Measurements from ENCODE around the gene ASIC3.
"Not testable (repeated sequence)": the region's sequence is repeated elsewhere in the genome, so short reads cannot be mapped to it uniquely, and the experiment has no call there.

ASIC3 gene

DNA sequence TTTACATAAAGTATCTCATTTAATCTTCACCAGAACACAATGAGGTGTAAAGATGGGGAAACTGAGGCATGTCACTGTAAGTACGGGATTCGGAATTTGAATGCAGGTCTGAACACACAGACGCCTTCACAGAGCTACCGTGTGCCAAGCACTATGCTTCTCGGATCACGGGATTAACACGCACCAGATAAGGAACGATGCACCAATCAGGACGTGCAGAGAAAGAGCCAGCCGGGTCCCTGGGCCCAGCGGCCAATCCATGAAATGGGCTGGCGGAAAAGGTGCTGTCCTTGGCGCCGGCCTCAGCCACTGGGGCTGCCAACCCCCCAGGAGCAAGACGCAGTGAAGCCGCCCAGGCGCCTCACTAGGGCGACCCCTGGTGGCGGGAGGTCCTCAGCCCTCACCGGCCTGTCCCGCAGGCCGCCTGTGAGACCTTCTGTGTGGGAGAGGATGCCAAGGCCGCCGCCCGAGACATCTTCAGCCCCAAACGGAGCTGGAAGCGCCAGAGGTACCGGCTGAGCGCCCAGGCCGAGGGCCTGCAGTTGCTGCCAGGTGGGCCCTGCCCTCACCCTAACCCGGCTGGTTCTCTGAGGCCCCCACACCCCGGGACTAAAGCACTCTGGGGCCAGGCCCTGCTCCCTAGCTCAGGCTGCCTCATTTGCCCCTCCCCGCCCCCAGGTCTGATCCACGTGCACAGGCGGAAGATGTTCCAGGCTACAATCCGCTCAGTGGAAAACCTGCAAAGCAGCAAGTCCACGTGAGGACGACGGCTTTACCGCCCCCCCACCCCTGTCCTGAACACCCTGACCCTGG lies 39.6 kb upstream of the ASIC3 start:
- no peaks in the 10 kb centered on the region for H3K79me2 ChIP-seq (ENCODE audit: control insufficient read depth, insufficient read depth, low read length, unreplicated experiment)
- peak overlapping the region; percentile 51 for H3K4me3 ChIP-seq (ENCODE audit: low read depth, low read length)
- peaks cover 3% of the 10 kb centered on the region; the same call in 1 of the 2 replicates for H3K27me3 ChIP-seq (ENCODE audit: insufficient read depth, low read length)
- H3K36me3 ChIP-seq (ENCODE audit: insufficient read depth, low read length) = no peaks in the 10 kb centered on the region
- H3K27ac ChIP-seq (ENCODE audit: low read depth, low read length) = no peak overlapping the region
- H2AFZ ChIP-seq (ENCODE audit: low read length, unreplicated experiment) = peak overlapping the region; percentile 58
- peaks cover 11% of the 10 kb centered on the region for H3K4me1 ChIP-seq (ENCODE audit: control insufficient read depth, insufficient read depth, low read length, unreplicated experiment)

DNA sequence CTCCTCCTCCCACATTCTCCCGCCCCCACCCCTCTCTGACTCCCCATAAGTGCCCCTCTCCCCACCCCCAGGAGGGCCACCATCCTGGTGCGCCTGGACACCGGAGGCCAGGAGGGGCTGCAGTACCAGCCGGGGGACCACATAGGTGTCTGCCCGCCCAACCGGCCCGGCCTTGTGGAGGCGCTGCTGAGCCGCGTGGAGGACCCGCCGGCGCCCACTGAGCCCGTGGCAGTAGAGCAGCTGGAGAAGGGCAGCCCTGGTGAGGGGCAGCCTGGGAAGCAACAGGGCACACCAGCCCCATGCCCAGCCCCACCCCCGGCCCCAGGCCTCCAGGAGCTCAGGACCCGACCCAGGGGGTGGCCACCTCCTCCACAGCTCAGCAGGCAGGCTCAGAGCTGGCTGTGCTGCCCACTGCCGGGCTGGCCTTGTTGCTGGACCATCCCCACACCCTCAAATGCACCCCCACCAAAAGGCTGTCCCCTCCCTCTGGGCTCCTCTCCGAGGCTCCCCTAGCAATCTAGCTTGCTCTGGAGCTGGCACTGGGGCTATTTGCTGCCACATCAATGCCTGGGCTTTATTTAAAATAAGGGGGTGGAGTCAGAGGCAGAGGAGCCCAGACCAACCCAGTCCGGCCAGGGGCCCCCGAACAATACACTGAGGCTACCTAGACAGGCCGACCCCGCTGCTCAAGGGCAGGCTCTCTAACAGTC lies 38.8 kb upstream of the ASIC3 start:
- H3K36me3 ChIP-seq (ENCODE audit: insufficient read depth, low read length) = no peaks in the 10 kb centered on the region
- H2AFZ ChIP-seq (ENCODE audit: low read length, unreplicated experiment) = no peak overlapping the region
- peaks cover 2% of the 10 kb centered on the region; the same call in 1 of the 2 replicates for H3K27me3 ChIP-seq (ENCODE audit: insufficient read depth, low read length)
- H3K4me3 ChIP-seq (ENCODE audit: low read depth, low read length) = no peak overlapping the region
- H3K79me2 ChIP-seq (ENCODE audit: control insufficient read depth, insufficient read depth, low read length, unreplicated experiment) = no peaks in the 10 kb centered on the region
- no peak overlapping the region for H3K27ac ChIP-seq (ENCODE audit: low read depth, low read length)
- H3K4me1 ChIP-seq (ENCODE audit: control insufficient read depth, insufficient read depth, low read length, unreplicated experiment) = peaks cover 11% of the 10 kb centered on the region

DNA sequence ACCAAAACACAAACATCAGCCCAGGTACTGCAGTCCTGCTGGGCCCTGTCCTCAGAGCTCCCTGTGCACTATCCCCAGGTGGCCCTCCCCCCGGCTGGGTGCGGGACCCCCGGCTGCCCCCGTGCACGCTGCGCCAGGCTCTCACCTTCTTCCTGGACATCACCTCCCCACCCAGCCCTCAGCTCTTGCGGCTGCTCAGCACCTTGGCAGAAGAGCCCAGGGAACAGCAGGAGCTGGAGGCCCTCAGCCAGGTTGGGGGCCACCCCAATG lies 38.4 kb upstream of the ASIC3 start:
- Histone ChIP-seq H2AFZ (ENCODE audit: low read length, unreplicated experiment) (no peak overlapping the region), H3K4me1 (ENCODE audit: control insufficient read depth, insufficient read depth, low read length, unreplicated experiment) (peaks cover 11% of the 10 kb centered on the region), H3K79me2 (ENCODE audit: control insufficient read depth, insufficient read depth, low read length, unreplicated experiment) (no peaks in the 10 kb centered on the region), H3K36me3 (ENCODE audit: insufficient read depth, low read length) (no peaks in the 10 kb centered on the region), H3K27me3 (ENCODE audit: insufficient read depth, low read length) (peaks cover 2% of the 10 kb centered on the region; the same call in 1 of the 2 replicates), H3K27ac (ENCODE audit: low read depth, low read length) (no peak overlapping the region), H3K4me3 (ENCODE audit: low read depth, low read length) (no peak overlapping the region)

DNA sequence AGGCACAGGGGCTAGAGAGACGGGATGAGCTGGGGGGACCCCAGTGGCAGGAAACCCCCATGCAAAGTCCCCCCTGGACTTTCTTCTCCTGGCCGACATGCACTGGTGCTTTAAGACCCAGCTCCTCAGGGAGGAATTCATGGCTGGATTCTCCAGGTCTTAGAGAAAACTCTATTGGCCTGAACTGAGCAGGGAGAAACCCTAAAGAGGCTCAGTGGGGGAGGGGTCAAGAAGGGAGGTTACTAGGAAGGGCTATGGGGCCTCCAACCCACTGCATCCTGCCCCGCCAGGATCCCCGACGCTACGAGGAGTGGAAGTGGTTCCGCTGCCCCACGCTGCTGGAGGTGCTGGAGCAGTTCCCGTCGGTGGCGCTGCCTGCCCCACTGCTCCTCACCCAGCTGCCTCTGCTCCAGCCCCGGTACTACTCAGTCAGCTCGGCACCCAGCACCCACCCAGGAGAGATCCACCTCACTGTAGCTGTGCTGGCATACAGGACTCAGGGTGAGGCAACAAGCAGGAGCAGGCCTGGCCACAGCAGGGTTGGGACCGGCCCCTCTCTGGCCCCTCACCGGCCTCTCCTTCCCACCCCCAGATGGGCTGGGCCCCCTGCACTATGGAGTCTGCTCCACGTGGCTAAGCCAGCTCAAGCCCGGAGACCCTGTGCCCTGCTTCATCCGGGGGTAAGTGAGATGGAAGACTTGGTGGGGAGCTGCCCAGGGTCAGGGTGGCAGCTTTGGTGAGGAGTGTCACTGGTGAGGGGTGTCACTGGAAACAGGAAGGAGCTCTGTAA lies 37.8 kb upstream of the ASIC3 start:
- H3K4me1 ChIP-seq (ENCODE audit: control insufficient read depth, insufficient read depth, low read length, unreplicated experiment) = peaks cover 11% of the 10 kb centered on the region
- no peak overlapping the region for H3K4me3 ChIP-seq (ENCODE audit: low read depth, low read length)
- no peaks in the 10 kb centered on the region for H3K79me2 ChIP-seq (ENCODE audit: control insufficient read depth, insufficient read depth, low read length, unreplicated experiment)
- peak overlapping the region; percentile 23 for H2AFZ ChIP-seq (ENCODE audit: low read length, unreplicated experiment)
- H3K36me3 ChIP-seq (ENCODE audit: insufficient read depth, low read length) = no peaks in the 10 kb centered on the region
- H3K27ac ChIP-seq (ENCODE audit: low read depth, low read length) = no peak overlapping the region
- no peaks in the 10 kb centered on the region for H3K27me3 ChIP-seq (ENCODE audit: insufficient read depth, low read length)

DNA sequence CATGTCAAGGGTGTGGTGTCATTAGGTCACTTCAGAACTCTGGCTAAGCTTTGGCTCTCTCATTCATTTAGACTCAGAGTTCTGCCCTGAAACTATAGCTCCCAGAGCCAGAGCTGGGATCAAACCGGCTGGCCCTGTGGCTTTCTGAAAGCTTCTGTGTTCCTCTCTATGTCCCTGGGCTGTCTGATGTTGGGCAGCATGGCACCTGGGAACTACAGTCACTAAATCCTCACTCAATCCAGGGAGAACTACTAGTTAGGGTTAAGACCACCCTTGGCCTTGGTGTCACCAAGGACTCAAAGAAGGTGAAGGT lies 37.3 kb upstream of the ASIC3 start:
- Histone ChIP-seq H3K4me1 (ENCODE audit: control insufficient read depth, insufficient read depth, low read length, unreplicated experiment) (peaks cover 11% of the 10 kb centered on the region), H3K27me3 (ENCODE audit: insufficient read depth, low read length) (no peaks in the 10 kb centered on the region), H3K27ac (ENCODE audit: low read depth, low read length) (no peak overlapping the region), H3K36me3 (ENCODE audit: insufficient read depth, low read length) (no peaks in the 10 kb centered on the region), H3K4me3 (ENCODE audit: low read depth, low read length) (no peak overlapping the region), H3K79me2 (ENCODE audit: control insufficient read depth, insufficient read depth, low read length, unreplicated experiment) (no peaks in the 10 kb centered on the region), H2AFZ (ENCODE audit: low read length, unreplicated experiment) (peak overlapping the region; percentile 23)

DNA sequence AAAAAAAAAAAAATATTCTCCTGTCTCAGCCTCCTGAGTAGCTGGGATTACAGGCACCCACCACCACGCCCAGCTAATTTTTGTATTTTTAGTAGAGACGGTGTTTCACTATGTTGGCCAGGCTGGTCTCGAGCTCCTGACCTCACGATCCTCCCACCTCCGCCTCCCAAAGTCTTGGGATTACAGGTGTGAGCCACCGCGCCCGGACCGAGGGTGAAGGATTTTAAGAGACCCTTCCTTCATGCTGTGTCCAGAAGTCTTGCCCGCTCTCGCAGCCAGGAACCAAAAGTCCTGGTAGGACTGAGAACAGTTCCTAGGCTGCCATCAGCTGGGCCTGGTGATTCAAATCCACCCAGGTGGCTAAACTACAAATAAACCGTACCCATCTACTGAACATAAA lies 36.7 kb upstream of the ASIC3 start:
- H3K27me3 ChIP-seq (ENCODE audit: insufficient read depth, low read length); H2AFZ ChIP-seq (ENCODE audit: low read length, unreplicated experiment); H3K79me2 ChIP-seq (ENCODE audit: control insufficient read depth, insufficient read depth, low read length, unreplicated experiment); H3K4me3 ChIP-seq (ENCODE audit: low read depth, low read length); H3K36me3 ChIP-seq (ENCODE audit: insufficient read depth, low read length): not testable (repeated sequence)
- H3K4me1 ChIP-seq (ENCODE audit: control insufficient read depth, insufficient read depth, low read length, unreplicated experiment) = peaks cover 11% of the 10 kb centered on the region
- H3K27ac ChIP-seq (ENCODE audit: low read depth, low read length) = 0 out of 2 replicates have a peak overlapping the region, but pooled peaks have one; percentile 5

DNA sequence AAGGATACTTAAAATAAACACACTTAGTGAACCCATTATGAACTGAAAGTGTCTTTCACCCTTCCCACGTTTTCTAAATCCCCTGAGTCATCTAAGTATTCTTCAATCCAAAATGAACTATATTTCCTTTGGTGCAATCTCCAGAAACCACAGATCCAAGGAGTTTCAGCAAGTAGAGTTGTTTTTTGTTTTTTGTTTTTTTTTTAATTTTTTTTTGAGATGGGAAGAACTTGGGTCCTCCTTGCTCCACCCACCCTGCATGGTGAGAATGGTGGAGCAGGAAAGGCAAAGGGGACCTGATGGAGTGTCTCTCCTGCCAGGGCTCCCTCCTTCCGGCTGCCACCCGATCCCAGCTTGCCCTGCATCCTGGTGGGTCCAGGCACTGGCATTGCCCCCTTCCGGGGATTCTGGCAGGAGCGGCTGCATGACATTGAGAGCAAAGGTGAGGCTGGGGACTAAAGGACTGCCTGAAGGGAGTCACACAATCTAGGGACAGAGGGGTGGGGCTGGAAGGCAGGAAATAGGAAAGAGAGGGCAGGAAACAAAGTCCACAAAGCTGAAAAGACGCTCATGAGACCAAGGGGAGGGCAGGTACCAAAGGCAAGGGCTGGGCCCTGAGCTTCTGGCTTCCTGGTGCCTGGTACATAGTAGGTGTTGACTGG lies 36.2 kb upstream of the ASIC3 start:
- no peaks in the 10 kb centered on the region for H3K79me2 ChIP-seq (ENCODE audit: control insufficient read depth, insufficient read depth, low read length, unreplicated experiment)
- H3K36me3 ChIP-seq (ENCODE audit: insufficient read depth, low read length) = no peaks in the 10 kb centered on the region
- no peaks in the 10 kb centered on the region for H3K27me3 ChIP-seq (ENCODE audit: insufficient read depth, low read length)
- no peak overlapping the region for H3K4me3 ChIP-seq (ENCODE audit: low read depth, low read length)
- peaks cover 11% of the 10 kb centered on the region for H3K4me1 ChIP-seq (ENCODE audit: control insufficient read depth, insufficient read depth, low read length, unreplicated experiment)
- H2AFZ ChIP-seq (ENCODE audit: low read length, unreplicated experiment) = no peak overlapping the region
- H3K27ac ChIP-seq (ENCODE audit: low read depth, low read length) = 0 out of 2 replicates have a peak overlapping the region, but pooled peaks have one; percentile 5

DNA sequence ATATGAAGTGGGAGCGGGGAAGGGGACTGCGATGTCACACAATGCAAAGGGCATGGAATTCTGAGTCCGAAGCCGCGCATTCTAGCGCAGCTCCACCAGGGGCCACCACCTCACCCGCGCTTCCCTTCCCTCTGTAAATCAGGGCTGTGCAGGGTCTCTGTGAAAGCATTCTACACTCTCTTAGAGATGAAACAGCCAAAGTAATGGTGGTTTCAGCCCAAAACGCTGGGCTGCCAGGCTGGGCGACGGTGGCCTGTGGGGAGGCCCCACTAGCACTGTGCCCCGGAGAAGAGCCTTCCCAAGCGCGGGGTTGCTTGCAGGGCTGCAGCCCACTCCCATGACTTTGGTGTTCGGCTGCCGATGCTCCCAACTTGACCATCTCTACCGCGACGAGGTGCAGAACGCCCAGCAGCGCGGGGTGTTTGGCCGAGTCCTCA lies 35.4 kb upstream of the ASIC3 start:
- H2AFZ ChIP-seq (ENCODE audit: low read length, unreplicated experiment) = no peak overlapping the region
- peak overlapping the region; percentile 73 for H3K4me3 ChIP-seq (ENCODE audit: low read depth, low read length)
- H3K27ac ChIP-seq (ENCODE audit: low read depth, low read length) = no peak overlapping the region
- H3K36me3 ChIP-seq (ENCODE audit: insufficient read depth, low read length) = no peaks in the 10 kb centered on the region
- H3K27me3 ChIP-seq (ENCODE audit: insufficient read depth, low read length) = no peaks in the 10 kb centered on the region
- no peaks in the 10 kb centered on the region for H3K79me2 ChIP-seq (ENCODE audit: control insufficient read depth, insufficient read depth, low read length, unreplicated experiment)
- peaks cover 11% of the 10 kb centered on the region for H3K4me1 ChIP-seq (ENCODE audit: control insufficient read depth, insufficient read depth, low read length, unreplicated experiment)

DNA sequence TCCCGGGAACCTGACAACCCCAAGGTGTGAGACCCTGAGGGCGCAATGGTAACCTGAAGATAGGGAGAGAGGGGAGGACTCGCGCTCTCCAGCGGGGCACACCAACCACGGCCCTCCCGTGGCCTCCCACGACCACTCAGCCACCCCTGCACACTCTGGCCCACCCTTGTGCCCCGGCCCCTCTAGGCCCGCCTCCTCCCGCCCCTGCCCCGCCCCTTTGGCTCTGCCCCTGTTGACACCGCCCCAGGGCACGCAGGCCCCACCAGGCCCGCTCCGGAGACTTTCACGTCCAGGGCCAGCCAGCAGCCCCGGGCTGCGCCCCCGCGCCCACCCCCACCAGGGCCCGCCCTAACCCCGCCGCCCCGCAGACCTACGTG lies 35.0 kb upstream of the ASIC3 start:
- peak overlapping the region; percentile 73 for H3K4me3 ChIP-seq (ENCODE audit: low read depth, low read length)
- no peak overlapping the region for H2AFZ ChIP-seq (ENCODE audit: low read length, unreplicated experiment)
- H3K36me3 ChIP-seq (ENCODE audit: insufficient read depth, low read length) = no peaks in the 10 kb centered on the region
- peaks cover 11% of the 10 kb centered on the region for H3K4me1 ChIP-seq (ENCODE audit: control insufficient read depth, insufficient read depth, low read length, unreplicated experiment)
- H3K79me2 ChIP-seq (ENCODE audit: control insufficient read depth, insufficient read depth, low read length, unreplicated experiment) = no peaks in the 10 kb centered on the region
- H3K27ac ChIP-seq (ENCODE audit: low read depth, low read length) = no peak overlapping the region
- H3K27me3 ChIP-seq (ENCODE audit: insufficient read depth, low read length) = no peaks in the 10 kb centered on the region

DNA sequence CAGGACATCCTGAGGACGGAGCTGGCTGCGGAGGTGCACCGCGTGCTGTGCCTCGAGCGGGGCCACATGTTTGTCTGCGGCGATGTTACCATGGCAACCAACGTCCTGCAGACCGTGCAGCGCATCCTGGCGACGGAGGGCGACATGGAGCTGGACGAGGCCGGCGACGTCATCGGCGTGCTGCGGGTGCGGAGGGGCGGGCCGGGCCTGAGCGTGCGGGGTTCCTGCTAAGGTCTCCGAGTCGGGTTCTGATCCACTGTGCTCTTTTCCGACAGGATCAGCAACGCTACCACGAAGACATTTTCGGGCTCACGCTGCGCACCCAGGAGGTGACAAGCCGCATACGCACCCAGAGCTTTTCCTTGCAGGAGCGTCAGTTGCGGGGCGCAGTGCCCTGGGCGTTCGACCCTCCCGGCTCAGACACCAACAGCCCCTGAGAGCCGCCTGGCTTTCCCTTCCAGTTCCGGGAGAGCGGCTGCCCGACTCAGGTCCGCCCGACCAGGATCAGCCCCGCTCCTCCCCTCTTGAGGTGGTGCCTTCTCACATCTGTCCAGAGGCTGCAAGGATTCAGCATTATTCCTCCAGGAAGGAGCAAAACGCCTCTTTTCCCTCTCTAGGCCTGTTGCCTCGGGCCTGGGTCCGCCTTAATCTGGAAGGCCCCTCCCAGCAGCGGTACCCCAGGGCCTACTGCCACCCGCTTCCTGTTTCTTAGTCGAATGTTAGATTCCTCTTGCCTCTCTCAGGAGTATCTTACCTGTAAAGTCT lies 34.4 kb upstream of the ASIC3 start:
- Histone ChIP-seq H3K79me2 (ENCODE audit: control insufficient read depth, insufficient read depth, low read length, unreplicated experiment) (no peaks in the 10 kb centered on the region), H3K27me3 (ENCODE audit: insufficient read depth, low read length) (peaks cover 2% of the 10 kb centered on the region; the same call in 1 of the 2 replicates), H3K4me1 (ENCODE audit: control insufficient read depth, insufficient read depth, low read length, unreplicated experiment) (peaks cover 12% of the 10 kb centered on the region), H3K27ac (ENCODE audit: low read depth, low read length) (no peak overlapping the region), H3K4me3 (ENCODE audit: low read depth, low read length) (peak overlapping the region; percentile 73), H2AFZ (ENCODE audit: low read length, unreplicated experiment) (peak overlapping the region; percentile 65), H3K36me3 (ENCODE audit: insufficient read depth, low read length) (no peaks in the 10 kb centered on the region)

All from ACC112 (cell line).